GM19238 (cell line): ENCODE data around the gene EPN2.
"Not testable (repeated sequence)": the region's sequence is repeated elsewhere in the genome, so short reads cannot be mapped to it uniquely, and the experiment has no call there.

Experiments used
- DNase-seq: peaks from one replicate; pipeline ENCODE4 v3.0.0; 2011; ENCODE audit warnings: low spot score; ENCODE audit not compliant: insufficient read length

Gene EPN2

DNA sequence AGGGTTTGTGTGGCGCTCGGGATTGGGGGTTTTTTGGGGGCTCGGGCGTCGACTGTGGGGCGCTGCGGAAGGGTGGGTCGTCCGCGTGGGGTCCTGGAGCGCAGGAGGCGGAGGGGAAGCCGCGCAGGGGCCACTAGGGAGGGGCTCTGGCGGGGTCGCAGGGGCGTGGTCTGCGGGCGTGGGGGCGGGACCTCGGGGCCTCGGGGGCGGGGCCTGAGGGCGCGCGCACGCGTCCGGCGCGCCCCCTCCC is at the start of gene EPN2:
Gene EPN2 (plus strand): TSS at position 228 of the 250 bp plus-strand sequence. CDS start 45,754 bp downstream, outside the sequence.
- DNase-seq: peak; percentile 37

- DNase-seq: not testable (repeated sequence)
These were observed 49.0 kb upstream of the EPN2 start for GRCh38 chr17:19187883-19188869.

DNA sequence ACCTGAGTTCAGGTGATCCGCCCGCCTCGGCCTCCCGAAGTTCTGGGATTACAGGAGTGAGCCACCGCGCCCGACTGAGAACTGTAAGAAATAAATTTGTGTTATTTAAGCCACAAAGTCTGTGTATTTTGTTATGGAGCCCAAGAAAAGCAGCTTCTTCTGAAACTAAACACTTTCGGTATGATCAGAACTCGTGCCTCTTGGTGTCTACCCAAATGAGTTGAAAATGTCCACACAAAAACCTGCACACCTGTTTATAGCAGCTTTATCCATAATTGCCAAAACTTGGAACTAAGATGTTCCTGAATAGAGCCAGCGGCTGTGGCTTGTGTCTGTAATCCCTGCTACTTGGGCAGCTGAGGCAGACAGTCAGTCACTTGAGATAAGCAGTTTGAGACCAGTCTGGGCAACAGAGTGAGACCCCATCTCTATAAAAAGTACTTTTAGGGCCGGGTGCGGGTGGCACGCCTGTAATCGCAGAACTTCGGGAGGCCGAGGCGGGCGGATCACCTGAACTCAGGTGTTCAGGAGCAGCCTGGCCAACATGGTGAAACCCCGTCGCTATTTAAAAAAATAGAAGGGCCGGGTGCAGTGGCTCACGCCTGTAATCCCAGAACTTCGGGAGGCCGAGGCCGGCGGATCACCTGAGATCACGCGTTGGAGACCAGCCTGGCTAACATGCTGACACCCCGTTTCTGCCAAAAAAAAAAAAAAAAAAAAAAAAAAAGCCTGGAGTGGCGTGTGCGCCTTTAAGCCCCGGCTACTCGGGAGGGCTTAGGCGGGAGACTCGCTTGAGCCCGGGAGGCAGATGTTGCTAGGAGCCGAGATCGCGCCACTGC is 48.1 kb upstream of the EPN2 start:
- not testable (repeated sequence) for DNase-seq

GRCh38 chr17:19189781-19190405 is 47.3 kb upstream of the EPN2 start:
- not testable (repeated sequence) for DNase-seq

DNA sequence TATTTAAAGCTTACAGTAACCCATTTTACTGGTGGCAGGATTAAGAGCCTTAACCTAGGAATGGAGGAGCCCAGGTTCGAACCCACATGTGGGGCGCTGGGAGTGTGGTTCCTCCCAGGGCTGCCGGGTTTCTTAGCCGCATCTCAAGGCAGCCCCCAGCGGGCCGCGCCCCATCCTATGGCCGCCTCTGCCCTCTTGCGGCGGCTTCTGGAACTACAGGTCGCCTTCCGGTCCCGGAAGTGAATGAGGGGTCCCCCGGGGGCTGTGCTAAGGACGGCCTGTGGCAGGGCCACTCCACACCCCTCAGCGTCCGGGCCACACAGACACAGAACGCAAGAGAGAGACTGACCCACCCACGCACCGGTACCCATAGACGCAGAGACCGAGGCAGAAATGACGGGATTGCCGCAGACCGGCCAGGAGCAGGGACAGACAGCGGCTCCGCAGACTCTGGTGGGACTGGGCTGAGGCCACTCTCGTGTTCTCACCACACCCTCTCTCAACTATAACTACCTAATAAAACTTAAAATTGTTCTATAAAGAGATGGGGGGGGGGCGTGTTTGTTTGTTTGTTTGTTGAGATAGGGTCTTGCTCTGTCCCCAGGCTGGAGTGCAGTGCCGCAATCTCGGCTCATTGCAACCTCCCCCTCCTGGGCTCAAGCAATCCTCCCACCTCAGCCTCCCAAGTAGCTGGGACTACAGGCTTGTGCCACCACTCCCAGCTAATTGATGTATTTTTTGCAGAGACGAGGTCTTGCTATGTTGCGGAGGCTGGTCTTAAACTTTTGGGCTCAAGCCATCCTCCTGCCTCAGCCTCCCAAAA is 40.6 kb upstream of the EPN2 start:
- DNase-seq: not testable (repeated sequence)

- DNase-seq: not testable (repeated sequence)
These were observed 34.7 kb upstream of the EPN2 start for GRCh38 chr17:19202448-19202847.

DNA sequence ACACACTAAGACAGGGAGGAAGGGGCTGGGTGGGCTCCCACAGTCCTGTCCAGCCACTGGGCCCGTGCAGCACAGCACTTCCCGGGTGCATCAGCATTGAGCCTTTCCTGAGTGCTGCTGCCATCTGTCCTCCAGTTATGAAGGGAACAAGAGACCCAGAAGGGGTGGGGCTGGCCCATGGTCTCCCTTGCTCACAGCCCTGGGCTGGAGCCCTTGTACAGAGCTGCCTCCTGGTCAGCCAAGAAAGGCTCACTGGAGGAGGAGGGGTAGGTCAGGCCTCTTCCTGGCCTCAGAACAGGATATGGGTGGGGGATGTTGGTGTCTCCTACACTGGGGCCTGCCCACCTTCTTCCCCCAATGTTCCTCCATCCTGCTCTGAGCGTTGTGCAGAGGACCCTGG is 33.7 kb upstream of the EPN2 start:
- not testable (repeated sequence) for DNase-seq

DNA sequence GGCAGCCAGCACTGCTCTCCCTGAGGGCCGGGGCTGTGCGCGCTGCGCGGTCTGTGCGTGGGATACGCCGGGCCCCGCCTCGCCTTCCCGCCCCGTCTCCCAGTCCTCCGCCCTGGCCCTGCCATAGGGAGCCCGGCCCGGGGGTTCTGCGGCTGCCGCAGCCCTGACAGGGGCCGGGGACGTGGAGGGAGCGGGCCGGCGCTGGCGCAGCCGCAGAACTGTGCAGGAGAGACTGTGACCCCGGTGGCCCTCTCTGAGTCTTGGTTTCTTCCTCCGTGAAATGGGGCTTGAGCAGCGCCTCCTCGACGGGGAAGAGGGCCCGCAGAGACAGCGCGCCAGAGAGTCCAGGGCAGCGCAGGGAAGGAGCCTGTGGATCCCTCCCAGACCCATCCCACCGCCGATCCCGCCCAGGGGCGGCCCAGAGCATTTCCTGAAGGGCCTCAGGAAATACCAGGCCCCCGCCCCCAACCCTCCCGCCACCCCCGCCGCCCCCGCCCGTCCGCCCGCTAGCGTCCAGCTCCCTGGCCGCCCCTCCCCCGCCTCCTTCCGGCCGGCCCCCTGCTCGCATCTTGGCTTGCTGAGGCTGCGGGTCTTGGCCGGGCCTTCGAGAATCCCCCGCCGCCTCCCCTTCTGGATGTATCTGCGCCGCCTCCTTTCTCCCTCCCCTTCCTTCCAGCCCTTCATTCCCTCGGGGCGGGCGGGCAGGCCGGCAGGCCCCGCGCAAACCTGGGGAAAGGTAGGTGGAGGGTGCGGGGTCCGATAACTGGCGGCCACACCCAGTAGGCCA is 21.9 kb upstream of the EPN2 start:
- DNase-seq: not testable (repeated sequence)

- not testable (repeated sequence) for DNase-seq
These were observed 20.8 kb upstream of the EPN2 start for GRCh38 chr17:19216148-19216926.

DNA sequence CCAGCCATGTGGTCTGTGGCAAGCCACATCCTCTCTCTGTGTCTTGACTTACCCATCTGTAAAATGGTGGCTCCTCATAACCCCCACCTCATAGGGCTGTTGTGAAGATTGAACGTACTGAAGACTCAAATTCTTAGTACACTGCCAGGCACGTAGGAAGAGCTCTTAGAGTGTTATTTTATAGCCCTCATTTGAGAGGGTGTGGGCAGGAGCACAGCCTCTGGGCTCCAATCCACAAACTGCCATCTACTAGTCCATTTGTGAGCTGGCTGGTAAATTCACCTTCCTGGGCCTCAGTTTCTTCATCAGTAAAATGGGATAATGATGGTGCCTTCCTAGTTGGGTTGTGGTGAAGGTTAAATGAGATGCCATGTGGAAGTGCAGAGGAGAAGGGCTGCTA is 18.3 kb upstream of the EPN2 start:
- not testable (repeated sequence) for DNase-seq

GRCh38 chr17:19219384-19219783 is 17.8 kb upstream of the EPN2 start:
- not testable (repeated sequence) for DNase-seq

DNA sequence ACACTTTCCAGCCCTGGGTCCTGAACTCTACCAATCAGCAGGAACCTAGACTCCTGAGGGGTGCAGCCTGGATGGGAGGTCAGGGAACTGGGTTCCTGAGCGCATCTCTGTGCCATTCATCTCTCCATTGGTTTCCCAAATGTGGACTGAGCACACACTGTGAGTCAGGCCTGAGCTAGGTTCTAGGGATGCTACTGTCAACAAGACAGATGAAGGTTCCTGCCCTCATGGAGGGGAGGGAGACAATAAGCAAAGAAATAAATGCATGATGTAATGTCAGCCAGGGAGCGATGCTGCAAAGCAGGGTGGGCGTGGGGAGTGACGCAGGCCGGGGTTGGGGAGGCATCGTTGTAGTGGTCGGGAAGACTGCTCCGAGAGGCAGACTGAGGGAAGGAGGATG is 17.0 kb upstream of the EPN2 start:
- not testable (repeated sequence) for DNase-seq

DNA sequence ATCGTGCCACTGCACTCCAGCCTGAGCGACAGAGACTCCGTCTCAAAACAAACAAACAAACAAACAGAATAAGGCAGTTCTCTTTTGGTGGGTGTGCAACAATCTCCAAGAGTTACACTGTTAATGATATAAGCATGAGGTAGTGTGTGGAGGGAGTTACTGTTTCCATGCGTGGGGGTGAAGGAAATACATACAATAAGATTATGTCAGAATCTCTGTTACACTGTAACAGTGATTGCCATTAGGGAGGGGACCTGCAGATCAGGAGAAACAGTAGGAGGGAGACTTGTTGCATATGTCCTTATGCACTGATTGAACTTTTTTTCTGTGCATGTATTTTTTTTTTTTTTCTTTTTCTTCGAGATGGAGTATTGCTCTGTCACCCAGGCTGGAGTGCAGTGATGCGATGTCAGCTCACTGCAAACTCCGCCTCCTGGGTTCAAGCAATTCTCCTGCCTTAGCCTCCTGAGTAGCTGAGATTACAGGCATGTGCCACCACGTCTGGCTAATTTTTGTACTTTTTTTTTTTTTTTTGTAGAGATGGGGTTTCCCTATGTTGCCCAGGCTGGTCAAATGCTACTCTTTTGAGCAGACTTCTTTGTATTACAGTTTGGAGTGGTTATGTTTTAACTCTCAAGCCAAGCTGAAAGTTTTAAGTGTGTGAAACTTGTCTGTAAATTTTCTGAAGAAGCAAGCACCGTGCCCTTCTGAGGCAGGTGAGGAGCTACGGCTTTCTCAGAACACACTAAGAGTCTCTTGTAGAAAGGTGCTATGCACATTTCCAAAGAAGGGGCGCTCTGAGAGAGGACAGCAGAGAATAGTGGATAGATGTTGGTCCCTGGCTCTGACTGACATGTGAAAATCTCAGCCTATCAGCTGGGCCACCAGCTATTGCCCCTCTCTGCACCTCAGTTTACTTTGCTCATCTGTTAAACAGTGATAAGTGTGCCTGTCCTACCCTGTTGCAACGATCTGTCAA is 10.3 kb upstream of the EPN2 start:
- not testable (repeated sequence) for DNase-seq

DNA sequence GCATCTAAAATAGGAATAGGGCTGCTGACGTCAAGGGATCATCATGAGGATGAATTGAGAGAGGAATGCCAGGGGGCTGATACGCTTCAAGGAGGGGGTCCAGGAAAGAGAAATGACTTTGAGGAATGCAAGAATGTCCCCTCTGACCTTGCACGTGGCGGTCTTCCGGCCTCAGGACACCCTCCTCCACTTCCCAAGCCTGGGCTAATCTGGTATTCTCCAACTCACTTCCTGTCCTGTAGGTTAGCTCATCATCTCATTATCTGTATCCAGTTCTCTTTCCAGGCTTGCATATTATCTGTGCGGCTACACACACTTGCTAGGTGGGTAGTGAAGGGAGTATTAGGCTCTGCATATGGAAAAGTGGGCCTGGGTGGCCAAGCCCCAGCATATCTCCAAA is 2.5 kb upstream of the EPN2 start:
- not testable (repeated sequence) for DNase-seq

GRCh38 chr17:19236351-19237138 is 621 bp upstream of the EPN2 start:
- not testable (repeated sequence) for DNase-seq

DNA sequence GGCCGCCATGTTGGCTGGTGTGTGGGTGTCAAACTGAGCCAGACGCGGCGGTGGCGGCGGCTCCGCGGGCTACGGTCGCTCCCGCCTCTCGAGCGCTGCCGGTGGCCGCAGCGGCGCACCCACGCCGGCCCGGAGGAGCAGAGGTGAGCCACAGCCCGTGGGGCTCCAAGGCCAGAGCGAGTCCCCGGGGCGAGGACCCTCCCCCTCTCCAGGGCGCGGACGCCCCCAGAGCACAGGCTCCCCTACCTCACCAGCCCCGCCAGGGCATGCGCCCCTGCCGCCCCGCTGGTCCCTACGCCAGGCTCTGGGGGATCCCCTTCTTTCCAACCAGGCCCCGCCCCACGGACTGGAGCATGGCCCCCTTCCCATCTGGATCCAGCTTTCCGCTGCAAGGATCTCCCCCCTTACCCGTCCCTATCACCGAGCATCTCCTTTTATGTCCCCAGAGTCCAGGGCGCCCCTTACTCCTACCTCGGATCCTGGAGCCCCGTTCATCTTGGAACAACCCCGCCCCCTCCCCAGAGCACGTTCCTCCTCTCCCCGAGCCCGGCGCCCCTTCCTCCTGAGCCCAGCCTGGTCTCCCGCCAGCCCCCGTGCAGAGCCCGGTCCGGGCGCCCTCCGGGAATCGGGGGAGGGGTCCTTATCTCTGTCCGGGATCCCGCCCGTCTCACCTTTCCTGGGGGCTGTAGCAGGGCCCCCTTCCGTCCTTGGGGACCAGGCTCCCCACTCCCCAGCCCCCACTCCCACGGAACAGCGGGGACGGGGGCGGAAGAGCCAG is 412 bp downstream of the EPN2 start:
- DNase-seq: peak; percentile 35

- DNase-seq: no peak
These were observed 970 bp downstream of the EPN2 start for GRCh38 chr17:19238167-19238505.
